ENCODE results near the gene DPY19L3.

DNA sequence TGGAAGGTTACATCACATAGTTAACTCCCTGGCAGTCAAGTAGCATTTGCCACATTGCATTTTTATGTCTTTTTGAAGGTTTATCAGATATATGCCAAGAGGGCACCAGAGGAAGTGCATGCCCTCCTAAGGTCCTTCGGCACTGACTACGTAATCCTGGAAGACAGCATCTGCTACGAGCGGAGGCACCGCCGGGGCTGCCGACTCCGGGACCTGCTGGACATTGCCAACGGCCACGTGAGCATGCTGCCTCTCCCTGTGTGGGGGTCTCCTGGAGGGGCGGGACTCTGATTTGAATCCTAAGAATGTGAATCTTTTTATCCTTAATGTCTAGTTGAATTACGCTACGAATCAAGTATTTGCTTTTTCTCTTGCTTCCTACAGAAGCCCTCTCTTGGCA lies 74.8 kb downstream of the DPY19L3 start:
- TF ChIP-seq, protein P1, sequence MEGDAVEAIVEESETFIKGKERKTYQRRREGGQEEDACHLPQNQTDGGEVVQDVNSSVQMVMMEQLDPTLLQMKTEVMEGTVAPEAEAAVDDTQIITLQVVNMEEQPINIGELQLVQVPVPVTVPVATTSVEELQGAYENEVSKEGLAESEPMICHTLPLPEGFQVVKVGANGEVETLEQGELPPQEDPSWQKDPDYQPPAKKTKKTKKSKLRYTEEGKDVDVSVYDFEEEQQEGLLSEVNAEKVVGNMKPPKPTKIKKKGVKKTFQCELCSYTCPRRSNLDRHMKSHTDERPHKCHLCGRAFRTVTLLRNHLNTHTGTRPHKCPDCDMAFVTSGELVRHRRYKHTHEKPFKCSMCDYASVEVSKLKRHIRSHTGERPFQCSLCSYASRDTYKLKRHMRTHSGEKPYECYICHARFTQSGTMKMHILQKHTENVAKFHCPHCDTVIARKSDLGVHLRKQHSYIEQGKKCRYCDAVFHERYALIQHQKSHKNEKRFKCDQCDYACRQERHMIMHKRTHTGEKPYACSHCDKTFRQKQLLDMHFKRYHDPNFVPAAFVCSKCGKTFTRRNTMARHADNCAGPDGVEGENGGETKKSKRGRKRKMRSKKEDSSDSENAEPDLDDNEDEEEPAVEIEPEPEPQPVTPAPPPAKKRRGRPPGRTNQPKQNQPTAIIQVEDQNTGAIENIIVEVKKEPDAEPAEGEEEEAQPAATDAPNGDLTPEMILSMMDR (IDR thresholded peaks at IDR 0.05; ENCODE audit: insufficient read depth, low read length, poor library complexity, severe bottlenecking), result no peak
- no peak for TF ChIP-seq EZH2phosphoT487 (conservative IDR thresholded peaks at IDR 0.05; ENCODE audit: low read length)

Data from SU-DHL-6 (cell line).